B cell (primary cell): ENCODE data around the gene AVPR1B. TPM values are rescaled to one million over a fixed set of nuclear protein-coding genes. Genes with fewer than 3 reads are reported as not detected.

Source experiments
- ATAC-seq: fragments of 200-7000 bp; cut with Tn5 transposase; one replicate; pipeline ENCODE4 v1.10.0; 2021; ENCODE audit warnings: low read depth, mild to moderate bottlenecking, moderate number of reproducible peaks, moderate library complexity
- CTCF ChIA-PET: fragments of 350-600 bp; sonication (Branson Sonifier 250); formaldehyde crosslinking; loops from one replicate; lab custom pipeline; 2021; ENCODE audit warnings: antibody characterized with exemption, inconsistent platforms; lab: Charles Lee
- POLR2A ChIA-PET: fragments of 350-600 bp; sonication (Branson Sonifier 250); formaldehyde crosslinking; loops from one replicate; lab custom pipeline; 2021; ENCODE audit warnings: antibody characterized with exemption; lab: Charles Lee
- DNase-seq: peaks from one replicate; pipeline ENCODE4 v3.0.0; 2013
- H2AFZ ChIP-seq: 2 replicates; pipeline ENCODE4 v1.6.1; 2012; ENCODE audit warnings: mild to moderate bottlenecking, low read depth, low read length; ENCODE audit not compliant: insufficient read depth, poor library complexity, severe bottlenecking
- H3K27ac ChIP-seq, 2 donors: 1 replicate in 1 of 2; 2 replicates in 1 of 2; pipeline ENCODE4 v1.5.1; 2012 to 2013; ENCODE audit warnings: low read length in 2 of 2, mild to moderate bottlenecking in 2 of 2, moderate library complexity in 1 of 2
- H3K27me3 ChIP-seq, 4 experiments: fragments of 200-600 bp in 1 of 4; sonication (generic) in 1 of 4; replicated peaks in 1 of 4; 1 replicate in 2 of 4; 2 replicates in 2 of 4; pipeline versions ENCODE4 v1.6.1 to v1.7.0; 2013 to 2016; ENCODE audit warnings: low read length in 3 of 4, mild to moderate bottlenecking in 2 of 4, mixed read lengths in 1 of 4, moderate library complexity in 1 of 4; ENCODE audit not compliant: insufficient read depth in 4 of 4, control insufficient read depth in 3 of 4; ENCODE audit errors: control extremely low read depth in 1 of 4
- H3K36me3 ChIP-seq, 2 experiments: replicated peaks in 1 of 2; 1 replicate in 1 of 2; 2 replicates in 1 of 2; pipeline versions ENCODE4 v1.6.1 to v1.7.1; 2013; ENCODE audit warnings: low read length in 1 of 2; ENCODE audit not compliant: insufficient read depth in 2 of 2, control insufficient read depth in 1 of 2; ENCODE audit errors: control extremely low read depth in 1 of 2, extremely low read depth in 1 of 2
- H3K4me1 ChIP-seq, 2 donors: fragments of 200-600 bp in 1 of 2; sonication (generic) in 1 of 2; 1 replicate in 1 of 2; 2 replicates in 1 of 2; pipeline versions ENCODE4 v1.5.1 to v1.6.1; 2013 to 2017; ENCODE audit warnings: low read length in 2 of 2; ENCODE audit not compliant: control insufficient read depth in 2 of 2, insufficient read depth in 2 of 2
- H3K4me2 ChIP-seq: replicated peaks from 2 replicates; pipeline ENCODE3; 2012; ENCODE audit warnings: mild to moderate bottlenecking, low read depth, low read length; ENCODE audit not compliant: poor library complexity, severe bottlenecking
- H3K4me3 ChIP-seq, 5 experiments: fragments of 200-600 bp in 1 of 5; sonication (generic) in 1 of 5; 1 replicate in 3 of 5; 2 replicates in 2 of 5; pipeline versions ENCODE4 v1.5.1 to v1.7.0; 2011 to 2016; ENCODE audit warnings: low read length in 4 of 5, mild to moderate bottlenecking in 4 of 5, low read depth in 2 of 5, control low read depth in 1 of 5, moderate library complexity in 1 of 5; ENCODE audit not compliant: insufficient read depth in 1 of 5; ENCODE audit errors: control extremely low read depth in 1 of 5, extremely low read depth in 1 of 5
- H3K79me2 ChIP-seq: fragments of 200-600 bp; sonication (generic); one replicate; pipeline ENCODE4 v1.6.0; 2016; ENCODE audit warnings: low read length; ENCODE audit not compliant: control insufficient read depth, insufficient read depth
- H3K9ac ChIP-seq: fragments of 200-600 bp; sonication (generic); 2 replicates; pipeline ENCODE4 v1.6.1; 2017; ENCODE audit warnings: mild to moderate bottlenecking, low read length, moderate library complexity
- H3K9me3 ChIP-seq, 3 donors: one replicate each; pipeline versions ENCODE4 v1.6.1 to v1.7.1; 2013; ENCODE audit warnings: low read length in 2 of 3; ENCODE audit not compliant: control insufficient read depth in 2 of 3, insufficient read depth in 1 of 3; ENCODE audit errors: control extremely low read depth in 1 of 3
- H4K20me1 ChIP-seq: 2 replicates; pipeline ENCODE4 v1.6.0; 2012; ENCODE audit warnings: mild to moderate bottlenecking, low read length; ENCODE audit not compliant: insufficient read depth, control insufficient read depth, poor library complexity, severe bottlenecking
- H3K27ac Mint-ChIP-seq: one replicate; pipeline ENCODE4 v1.8.0; 2021; ENCODE audit warnings: mixed read lengths
- H3K27me3 Mint-ChIP-seq: one replicate; pipeline ENCODE4 v1.8.0; 2021; ENCODE audit warnings: mixed read lengths
- H3K4me1 Mint-ChIP-seq: one replicate; pipeline ENCODE4 v1.8.0; 2021; ENCODE audit warnings: mixed read lengths
- H3K4me3 Mint-ChIP-seq: one replicate; pipeline ENCODE4 v1.8.0; 2021; ENCODE audit warnings: mixed read lengths
- H3K9me3 Mint-ChIP-seq: one replicate; pipeline ENCODE4 v1.8.0; 2022; ENCODE audit warnings: mixed read lengths; ENCODE audit not compliant: insufficient read depth
- EZH2 ChIP-seq: IDR thresholded peaks from 2 replicates; pipeline ENCODE4 v1.6.1; 2012; ENCODE audit warnings: borderline replicate concordance, low read depth, mild to moderate bottlenecking, moderate library complexity, low read length; ENCODE audit not compliant: insufficient read depth, poor library complexity, severe bottlenecking
- WGBS: methylation state at CpG from one replicate; pipeline ENCODE4 v1.1.5; 2013; ENCODE audit warnings: missing lambda C conversion rate; ENCODE audit not compliant: insufficient coverage; 5-methylcytosine and 5-hydroxymethylcytosine counted together
- intact Hi-C: fragments of 100-400 bp; cut with micrococcal nuclease; formaldehyde crosslinking; loops from one replicate; pipeline ENCODE4 v1.10.0; 2022
- polyA plus RNA-seq: library from polyadenylated mRNA; depleted of rRNA; stranded (reverse); fragments of >200 nt; gene quantifications from 2 replicates; pipeline ENCODE4 v1.2.3, GENCODE V29; 2012
- total RNA-seq, 2 donors: library from RNA; stranded (reverse); fragments of 120-200 nt in 1 of 2; gene quantifications; 1 replicate in 1 of 2; 2 replicates in 1 of 2; pipeline versions ENCODE4 v1.2.3 to v1.2.4, GENCODE V29; 2013 to 2022
- TF ChIP-seq, protein P1 (sequence below): fragments of 200-600 bp; IDR thresholded peaks from one replicate; pipeline ENCODE4 v1.8.0; 2022; ENCODE audit warnings: antibody characterized with exemption, mild to moderate bottlenecking

AVPR1B gene
- total and polyA plus RNA-seq, 2 donors (not counting 1 experiment from before 2014, with no cell fraction given) = 0.59 TPM; not detected in 1

DNA sequence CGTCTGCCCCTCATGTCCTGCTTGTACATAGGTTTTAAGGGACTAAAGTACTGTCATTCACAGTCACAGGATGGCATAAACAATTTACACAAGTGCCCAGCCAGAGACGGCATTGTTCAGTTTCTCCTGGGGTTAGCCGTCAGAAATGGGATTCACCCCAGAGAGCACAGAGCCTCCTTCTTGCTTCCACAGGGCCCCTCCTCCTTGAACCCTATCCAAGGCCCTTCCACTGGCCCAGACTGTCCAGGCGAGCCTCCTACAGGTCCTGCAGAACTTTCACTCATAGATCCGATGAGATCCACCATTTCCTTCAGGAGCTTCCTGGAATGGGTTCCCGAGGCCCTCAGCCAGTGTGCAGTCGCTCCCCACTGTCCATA lies 10.0 kb downstream of the AVPR1B start:
- H3K27ac Mint-ChIP-seq = no peak overlapping the region
- H3K4me1 ChIP-seq = peaks cover 5 to 6% of the 10 kb centered on the region in 2 donors
- ATAC-seq = no peak
- no peak for DNase-seq
- H3K9ac ChIP-seq = no peak overlapping the region
- no peak overlapping the region for H3K4me3 ChIP-seq
- H3K4me1 Mint-ChIP-seq = peaks cover 22% of the 10 kb centered on the region
- ChIA-PET CTCF (interaction anchor here (1.0 to 16.1 kb wide), 26 partner anchors 11 to 331 kb away, joined by 3 to 682 read pairs (median 14); partner anchors contain the start of genes CTSE and RAB29), POLR2A (interaction anchor here (1.0 to 1.9 kb wide), 2 partner anchors 56 to 76 kb away, joined by 4 to 15 read pairs; no protein-coding TSS in a partner anchor)
- no peaks in the 10 kb centered on the region for H3K27me3 ChIP-seq
- H3K9me3 Mint-ChIP-seq = no peaks in the 10 kb centered on the region
- H3K79me2 ChIP-seq = no peaks in the 10 kb centered on the region
- intact Hi-C loops = loop anchor here (2.0 kb wide), 1 partner anchor 130 kb away; no protein-coding TSS in a partner anchor
- no peak overlapping the region for H2AFZ ChIP-seq
- TF ChIP-seq, protein P1, sequence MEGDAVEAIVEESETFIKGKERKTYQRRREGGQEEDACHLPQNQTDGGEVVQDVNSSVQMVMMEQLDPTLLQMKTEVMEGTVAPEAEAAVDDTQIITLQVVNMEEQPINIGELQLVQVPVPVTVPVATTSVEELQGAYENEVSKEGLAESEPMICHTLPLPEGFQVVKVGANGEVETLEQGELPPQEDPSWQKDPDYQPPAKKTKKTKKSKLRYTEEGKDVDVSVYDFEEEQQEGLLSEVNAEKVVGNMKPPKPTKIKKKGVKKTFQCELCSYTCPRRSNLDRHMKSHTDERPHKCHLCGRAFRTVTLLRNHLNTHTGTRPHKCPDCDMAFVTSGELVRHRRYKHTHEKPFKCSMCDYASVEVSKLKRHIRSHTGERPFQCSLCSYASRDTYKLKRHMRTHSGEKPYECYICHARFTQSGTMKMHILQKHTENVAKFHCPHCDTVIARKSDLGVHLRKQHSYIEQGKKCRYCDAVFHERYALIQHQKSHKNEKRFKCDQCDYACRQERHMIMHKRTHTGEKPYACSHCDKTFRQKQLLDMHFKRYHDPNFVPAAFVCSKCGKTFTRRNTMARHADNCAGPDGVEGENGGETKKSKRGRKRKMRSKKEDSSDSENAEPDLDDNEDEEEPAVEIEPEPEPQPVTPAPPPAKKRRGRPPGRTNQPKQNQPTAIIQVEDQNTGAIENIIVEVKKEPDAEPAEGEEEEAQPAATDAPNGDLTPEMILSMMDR = no peak
- no peak for TF ChIP-seq EZH2
- WGBS = 82% methylated on average over 4 of the region's 7 CpGs
- H4K20me1 ChIP-seq = no peaks in the 10 kb centered on the region
- no peaks in the 10 kb centered on the region for H3K36me3 ChIP-seq
- no peaks in the 10 kb centered on the region for H3K9me3 ChIP-seq
- no peak overlapping the region for H3K4me3 Mint-ChIP-seq
- no peak overlapping the region for H3K4me2 ChIP-seq
- H3K27ac ChIP-seq = no peak overlapping the region
- no peaks in the 10 kb centered on the region for H3K27me3 Mint-ChIP-seq

DNA sequence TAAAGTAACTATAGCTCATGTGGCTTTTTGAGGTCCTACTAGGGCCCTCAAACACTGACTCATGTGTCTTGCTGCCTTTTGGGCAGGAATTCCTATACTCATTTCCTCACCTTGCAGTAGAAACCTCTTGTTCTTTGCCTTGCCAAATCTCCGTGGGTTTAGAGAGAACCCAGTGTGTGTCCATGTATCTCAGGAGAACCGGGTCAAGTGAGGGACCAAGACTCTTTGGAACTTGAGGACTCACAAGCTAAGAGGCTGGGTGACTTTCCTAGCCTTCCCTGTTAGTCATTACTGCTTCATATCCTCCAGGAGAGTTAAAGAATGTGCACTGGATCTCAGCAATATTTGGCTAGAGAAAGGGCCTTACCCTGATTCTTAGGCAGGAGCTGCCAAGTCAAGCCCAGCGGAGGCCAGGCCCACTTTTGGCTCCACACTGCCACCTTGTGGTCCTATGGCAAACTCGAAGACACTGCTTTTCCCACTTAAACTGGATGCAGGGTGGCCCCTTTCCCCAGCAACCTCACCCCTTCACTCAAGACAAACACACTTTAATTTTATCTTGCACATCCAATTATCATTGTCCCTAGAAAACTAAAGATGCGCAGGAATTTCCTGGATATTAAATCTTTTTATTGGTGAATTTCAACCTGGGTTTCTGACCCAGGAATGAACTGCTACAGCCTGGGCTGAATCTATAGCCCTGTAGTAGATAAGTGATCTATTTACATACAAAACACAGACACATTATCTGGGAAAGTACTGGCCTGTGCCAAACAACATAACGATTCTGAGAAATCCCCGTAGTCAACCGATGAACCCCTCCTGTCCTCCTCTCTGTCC lies 10.6 kb downstream of the AVPR1B start:
- Mint-ChIP-seq H3K4me1 (peaks cover 28% of the 10 kb centered on the region), H3K9me3 (no peaks in the 10 kb centered on the region)
- no peak overlapping the region for H3K4me3 ChIP-seq

More for the DNA sequence above, 10.6 kb downstream of the AVPR1B start:
- H3K4me1 ChIP-seq = peaks cover 12% of the 10 kb centered on the region in 2 donors
- ChIA-PET CTCF (interaction anchor here (0.5 to 16.1 kb wide), 34 partner anchors 9 to 506 kb away, joined by 3 to 682 read pairs (median 5); partner anchors contain the start of genes CTSE and RAB29), POLR2A (interaction anchor here (1.0 to 1.9 kb wide), 2 partner anchors 55 to 76 kb away, joined by 4 to 15 read pairs; no protein-coding TSS in a partner anchor)
- H3K4me3 Mint-ChIP-seq = no peak overlapping the region
- no peaks in the 10 kb centered on the region for H3K27me3 Mint-ChIP-seq
- H3K27me3 ChIP-seq = no peaks in the 10 kb centered on the region
- WGBS = 47% methylated on average over 4 of the region's 8 CpGs
- H3K27ac ChIP-seq = no peak overlapping the region
- H3K4me2 ChIP-seq = no peak overlapping the region
- no peaks in the 10 kb centered on the region for H3K79me2 ChIP-seq
- H3K36me3 ChIP-seq = no peaks in the 10 kb centered on the region
- H4K20me1 ChIP-seq = no peaks in the 10 kb centered on the region
- ATAC-seq (peak; percentile 92), DNase-seq (peak; percentile 88)
- H3K27ac Mint-ChIP-seq = peak overlapping the region; percentile 60
- no peak for TF ChIP-seq EZH2
- TF ChIP-seq, protein P1 = peak; percentile 94
- intact Hi-C loops = loop anchor here (1.0 to 2.0 kb wide), 5 partner anchors 94 to 315 kb away; no protein-coding TSS in a partner anchor
- peak overlapping the region; percentile 36 for H2AFZ ChIP-seq
- no peaks in the 10 kb centered on the region for H3K9me3 ChIP-seq
- no peak overlapping the region for H3K9ac ChIP-seq
